OCI-LY7 (cell line): ENCODE measurements around the gene EVA1C. TPM values are rescaled to one million over a fixed set of nuclear protein-coding genes. Genes with fewer than 3 reads are reported as not detected.

Experiments
- BruUV-seq: library from RNA; stranded (reverse); fragments of 400-500 nt; replicated peaks from 2 replicates; lab custom pipeline; 2021; lab: Mats Ljungman, UMichigan
- CTCF ChIA-PET: fragments of 300-600 bp; sonication (Branson Sonifier 250); formaldehyde crosslinking; loops from one replicate; lab custom pipeline; 2022; ENCODE audit warnings: antibody characterized with exemption; ENCODE audit not compliant: unreplicated experiment; lab: Charles Lee
- POLR2A ChIA-PET: fragments of 300-600 bp; sonication (Branson Sonifier 250); formaldehyde crosslinking; loops from one replicate; lab custom pipeline; 2022; ENCODE audit warnings: antibody characterized with exemption; lab: Charles Lee
- DNase-seq: peaks from one replicate; pipeline ENCODE4 v3.0.0-alpha.2; 2015; ENCODE audit warnings: low spot score
- H2AFZ ChIP-seq: fragments of 200-600 bp; sonication (generic), shearing (Covaris generic); 2 replicates; pipeline ENCODE4 v1.6.1; 2014; ENCODE audit warnings: mild to moderate bottlenecking, antibody characterized with exemption, low read length, moderate library complexity
- H3K27ac ChIP-seq: fragments of 200-600 bp; sonication (generic); 2 replicates; pipeline ENCODE4 v1.5.1; 2014; ENCODE audit warnings: mixed run types, low read depth, mild to moderate bottlenecking, moderate library complexity, low read length, inconsistent platforms; ENCODE audit not compliant: poor library complexity, severe bottlenecking
- H3K36me3 ChIP-seq: fragments of 200-600 bp; sonication (generic); 2 replicates; pipeline ENCODE4 v1.6.1; 2014; ENCODE audit warnings: mild to moderate bottlenecking, antibody characterized with exemption, low read length, moderate library complexity, mixed read lengths; ENCODE audit not compliant: insufficient read depth
- H3K4me1 ChIP-seq: fragments of 200-600 bp; sonication (generic); 2 replicates; pipeline ENCODE4 v1.5.1; 2014; ENCODE audit warnings: mild to moderate bottlenecking, low read length; ENCODE audit not compliant: insufficient read depth, poor library complexity, severe bottlenecking
- H3K4me2 ChIP-seq: fragments of 200-600 bp; sonication (generic); 2 replicates; pipeline ENCODE4 v1.6.1; 2014; ENCODE audit warnings: mild to moderate bottlenecking, low read length
- H3K4me3 ChIP-seq: fragments of 200-600 bp; sonication (generic); 2 replicates; pipeline ENCODE4 v1.5.1; 2014; ENCODE audit warnings: mild to moderate bottlenecking, low read depth, low read length; ENCODE audit not compliant: poor library complexity, severe bottlenecking
- H3K79me2 ChIP-seq: fragments of 200-600 bp; sonication (generic); 2 replicates; pipeline ENCODE4 v1.6.1; 2016; ENCODE audit warnings: low read depth, mild to moderate bottlenecking, low read length, moderate library complexity, mixed read lengths; ENCODE audit not compliant: insufficient read depth
- H3K9me2 ChIP-seq: fragments of 200-600 bp; sonication (generic); 2 replicates; pipeline ENCODE4 v1.6.1; 2016; ENCODE audit warnings: mild to moderate bottlenecking, low read length, mixed read lengths; ENCODE audit not compliant: insufficient read depth
- H3K9me3 ChIP-seq: fragments of 200-600 bp; sonication (generic); 2 replicates; pipeline ENCODE4 v1.6.1; 2014; ENCODE audit warnings: mild to moderate bottlenecking, mixed run types, low read length, mixed read lengths
- H4K20me1 ChIP-seq: fragments of 200-600 bp; sonication (generic); 2 replicates; pipeline ENCODE4 v1.6.1; 2014; ENCODE audit warnings: mild to moderate bottlenecking, antibody characterized with exemption, low read length, moderate library complexity, mixed read lengths; ENCODE audit not compliant: insufficient read depth
- EZH2phosphoT487 ChIP-seq: fragments of 200-600 bp; sonication (generic); IDR thresholded peaks from 2 replicates; pipeline ENCODE4 v1.6.1; 2018; ENCODE audit warnings: low read depth, borderline replicate concordance, mild to moderate bottlenecking, mixed run types, antibody characterized with exemption, low read length, moderate library complexity, mixed read lengths
- intact Hi-C: fragments of 100-400 bp; cut with micrococcal nuclease; formaldehyde crosslinking; loops from one replicate; pipeline ENCODE4 v1.10.0; 2022; ENCODE audit not compliant: unreplicated experiment
- total RNA-seq, 2 experiments: library from RNA; depleted of rRNA in 1 of 2; stranded (reverse); fragments of >200 nt in 1 of 2; shearing (Covaris generic) in 1 of 2; gene quantifications; 2 replicates each; pipeline ENCODE4 v1.2.3, GENCODE V29; 2014 to 2022
- TF ChIP-seq, protein P1 (sequence below): fragments of 200-600 bp; sonication (generic); conservative IDR thresholded peaks from 2 replicates; pipeline ENCODE4 v1.5.1; 2014; ENCODE audit warnings: mild to moderate bottlenecking, antibody characterized with exemption, low read length, moderate library complexity, mixed read lengths

EVA1C gene
- total RNA-seq, 2 experiments from 2014 or later: not detected

GRCh38 chr21:32381571-32381970, 30.9 kb upstream of the EVA1C start:
- TF ChIP-seq, protein P1, sequence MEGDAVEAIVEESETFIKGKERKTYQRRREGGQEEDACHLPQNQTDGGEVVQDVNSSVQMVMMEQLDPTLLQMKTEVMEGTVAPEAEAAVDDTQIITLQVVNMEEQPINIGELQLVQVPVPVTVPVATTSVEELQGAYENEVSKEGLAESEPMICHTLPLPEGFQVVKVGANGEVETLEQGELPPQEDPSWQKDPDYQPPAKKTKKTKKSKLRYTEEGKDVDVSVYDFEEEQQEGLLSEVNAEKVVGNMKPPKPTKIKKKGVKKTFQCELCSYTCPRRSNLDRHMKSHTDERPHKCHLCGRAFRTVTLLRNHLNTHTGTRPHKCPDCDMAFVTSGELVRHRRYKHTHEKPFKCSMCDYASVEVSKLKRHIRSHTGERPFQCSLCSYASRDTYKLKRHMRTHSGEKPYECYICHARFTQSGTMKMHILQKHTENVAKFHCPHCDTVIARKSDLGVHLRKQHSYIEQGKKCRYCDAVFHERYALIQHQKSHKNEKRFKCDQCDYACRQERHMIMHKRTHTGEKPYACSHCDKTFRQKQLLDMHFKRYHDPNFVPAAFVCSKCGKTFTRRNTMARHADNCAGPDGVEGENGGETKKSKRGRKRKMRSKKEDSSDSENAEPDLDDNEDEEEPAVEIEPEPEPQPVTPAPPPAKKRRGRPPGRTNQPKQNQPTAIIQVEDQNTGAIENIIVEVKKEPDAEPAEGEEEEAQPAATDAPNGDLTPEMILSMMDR: no peak
- no peak for TF ChIP-seq EZH2phosphoT487
- H3K79me2 ChIP-seq: peaks cover 8% of the 10 kb centered on the region; the same call in 1 of the 2 replicates

DNA sequence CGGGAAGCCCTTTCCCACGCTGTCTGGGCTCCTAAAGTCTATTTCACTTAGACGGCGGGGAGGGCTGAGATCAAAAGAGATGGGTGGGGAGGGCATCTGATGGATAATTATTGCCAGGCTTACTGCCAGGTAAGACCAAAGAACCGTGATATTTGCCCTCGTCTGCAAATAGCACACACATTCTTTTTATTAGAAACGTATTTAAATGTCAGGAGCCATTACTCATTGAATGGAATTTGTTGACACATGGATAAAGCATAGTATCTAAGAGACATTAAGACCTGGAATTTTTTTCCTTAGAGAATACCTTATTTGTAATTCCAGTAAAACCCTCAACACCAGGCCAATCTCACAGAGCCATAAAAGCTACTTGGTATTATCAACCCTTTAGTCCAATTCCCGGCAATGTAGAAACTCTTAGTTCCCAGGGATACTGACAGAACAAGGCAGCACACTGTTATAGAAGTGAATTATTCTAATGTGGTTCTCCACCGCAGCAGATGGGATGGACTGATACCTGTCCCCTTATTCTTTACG, 30.3 kb upstream of the EVA1C start:
- no TSS peak for BruUV-seq
- Histone ChIP-seq H3K4me1 (no peaks in the 10 kb centered on the region), H4K20me1 (no peaks in the 10 kb centered on the region; the same call in none of the 2 replicates), H3K9me2 (no peaks in the 10 kb centered on the region), H3K36me3 (peaks cover 96% of the 10 kb centered on the region), H2AFZ (no peak overlapping the region), H3K9me3 (no peaks in the 10 kb centered on the region), H3K4me2 (no peak overlapping the region), H3K79me2 (peaks cover 14% of the 10 kb centered on the region), H3K27ac (no peak overlapping the region), H3K4me3 (no peak overlapping the region)
- ChIA-PET CTCF (no interaction called here), POLR2A (no interaction called here)
- DNase-seq: no peak
- intact Hi-C loops: no loop called here
- TF ChIP-seq, protein P1: no peak

More at GRCh38 chr21:32381571-32381970, 30.9 kb upstream of the EVA1C start:
- intact Hi-C loops: no loop called here
- H3K36me3 ChIP-seq: peaks cover 96% of the 10 kb centered on the region
- H4K20me1 ChIP-seq: no peaks in the 10 kb centered on the region; the same call in none of the 2 replicates
- ChIA-PET CTCF (no interaction called here), POLR2A (no interaction called here)
- DNase-seq: no peak
- no peaks in the 10 kb centered on the region for H3K9me2 ChIP-seq
- no TSS peak for BruUV-seq
- H3K4me1 ChIP-seq: no peaks in the 10 kb centered on the region
- no peak overlapping the region for H2AFZ ChIP-seq
- no peak overlapping the region for H3K27ac ChIP-seq
- H3K4me3 ChIP-seq: no peak overlapping the region
- no peaks in the 10 kb centered on the region for H3K9me3 ChIP-seq
- H3K4me2 ChIP-seq: no peak overlapping the region

DNA sequence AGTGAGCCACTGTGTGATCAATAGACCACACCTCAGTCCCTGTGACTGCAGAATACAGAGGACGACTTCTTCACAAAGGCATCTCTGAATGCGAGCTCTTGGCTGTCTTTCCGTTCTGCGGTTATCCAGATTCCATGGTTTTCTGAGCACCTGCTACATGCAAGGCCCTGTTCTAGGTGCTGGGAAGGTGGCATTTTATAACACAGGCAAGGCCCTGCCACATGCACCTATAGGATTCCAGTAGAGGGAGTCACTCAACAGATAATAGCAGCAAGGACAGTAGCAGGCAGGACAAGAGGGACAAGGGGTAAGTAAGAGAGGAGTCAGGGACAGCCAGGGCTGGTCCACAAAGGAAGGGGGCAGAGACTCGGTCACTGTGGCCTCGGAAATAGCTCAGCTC, 28.7 kb upstream of the EVA1C start:
- Histone ChIP-seq H2AFZ (no peak overlapping the region), H3K27ac (no peak overlapping the region), H3K79me2 (peaks cover 30% of the 10 kb centered on the region), H4K20me1 (peaks cover 2% of the 10 kb centered on the region), H3K4me3 (no peak overlapping the region), H3K9me2 (no peaks in the 10 kb centered on the region), H3K36me3 (peaks cover 90% of the 10 kb centered on the region), H3K9me3 (no peaks in the 10 kb centered on the region), H3K4me2 (no peak overlapping the region), H3K4me1 (peaks cover 13% of the 10 kb centered on the region)
- no peak for DNase-seq
- CTCF ChIA-PET: no interaction called here
- POLR2A ChIA-PET: no interaction called here
- TF ChIP-seq EZH2phosphoT487: no peak
- TF ChIP-seq, protein P1: no peak; the same call in 1 of the 2 replicates
- intact Hi-C loops: no loop called here
- no TSS peak for BruUV-seq
